LHCN-M2 (cell line): ENCODE measurements around the gene ATP11A. TPM values are rescaled to one million over a fixed set of nuclear protein-coding genes. Genes with fewer than 3 reads are reported as not detected.
A peak's percentile ranks its signal among the peaks of the same experiment; 100 is the strongest.
"Not testable (repeated sequence)": the region's sequence is repeated elsewhere in the genome, so short reads cannot be mapped to it uniquely, and the experiment has no call there.

Experiments used
- DNase-seq: peaks from one replicate; pipeline ENCODE4 v3.0.0-alpha.2; 2012; ENCODE audit warnings: low read depth
- total RNA-seq: library from RNA; depleted of rRNA; stranded (reverse); fragments of >200 nt; gene quantifications from 2 replicates; pipeline ENCODE4 v1.2.3, GENCODE V29; 2014

ATP11A gene
- total RNA-seq, 1 experiment from 2014 or later, result 6.7 TPM

GRCh38 chr13:112709316-112709715 lies 19.5 kb downstream of the ATP11A start:
- not testable (repeated sequence) for DNase-seq

- DNase-seq, result no peak
Measured at GRCh38 chr13:112709825-112710783, 20.3 kb downstream of the ATP11A start.

GRCh38 chr13:112710855-112711527 lies 21.2 kb downstream of the ATP11A start:
- DNase-seq, result no peak

DNA sequence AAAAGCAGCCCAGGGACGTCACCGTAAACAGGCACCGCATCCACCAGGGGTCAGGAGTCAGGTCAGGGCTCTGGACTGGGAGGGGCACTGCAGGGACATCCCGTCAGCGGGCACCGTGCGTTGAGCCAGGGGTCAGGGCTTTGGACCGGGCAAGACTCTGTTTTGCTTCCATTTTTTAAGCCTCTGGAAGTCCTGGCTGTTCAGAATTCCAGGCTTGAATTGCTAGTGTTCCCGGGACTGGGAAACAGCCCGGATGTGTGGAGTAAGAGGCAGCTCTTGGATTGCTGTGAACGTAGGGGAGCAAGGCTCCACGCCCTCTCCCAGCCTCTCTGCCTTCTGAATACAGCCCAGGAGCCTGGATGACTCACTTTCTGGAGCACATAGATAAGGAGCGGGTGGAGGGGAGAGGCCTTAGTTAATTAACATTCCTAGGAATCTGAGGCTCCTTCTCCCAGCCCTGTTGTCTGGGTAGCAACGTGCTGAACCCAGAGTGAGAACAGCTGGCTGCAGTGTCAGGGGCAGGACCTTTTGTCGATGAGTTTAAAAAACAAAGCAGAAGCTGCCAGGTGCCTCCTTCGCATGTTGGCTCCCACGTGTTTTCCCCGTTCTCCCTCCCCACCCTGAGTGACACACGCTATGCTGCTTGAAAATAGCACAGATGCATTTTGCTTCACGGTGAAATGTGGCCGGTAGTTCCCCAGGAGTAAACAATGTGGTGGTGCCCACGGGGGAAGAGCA lies 21.9 kb downstream of the ATP11A start:
- DNase-seq, result peak; percentile 93

GRCh38 chr13:112712451-112713207 lies 22.8 kb downstream of the ATP11A start:
- DNase-seq, result no peak

DNA sequence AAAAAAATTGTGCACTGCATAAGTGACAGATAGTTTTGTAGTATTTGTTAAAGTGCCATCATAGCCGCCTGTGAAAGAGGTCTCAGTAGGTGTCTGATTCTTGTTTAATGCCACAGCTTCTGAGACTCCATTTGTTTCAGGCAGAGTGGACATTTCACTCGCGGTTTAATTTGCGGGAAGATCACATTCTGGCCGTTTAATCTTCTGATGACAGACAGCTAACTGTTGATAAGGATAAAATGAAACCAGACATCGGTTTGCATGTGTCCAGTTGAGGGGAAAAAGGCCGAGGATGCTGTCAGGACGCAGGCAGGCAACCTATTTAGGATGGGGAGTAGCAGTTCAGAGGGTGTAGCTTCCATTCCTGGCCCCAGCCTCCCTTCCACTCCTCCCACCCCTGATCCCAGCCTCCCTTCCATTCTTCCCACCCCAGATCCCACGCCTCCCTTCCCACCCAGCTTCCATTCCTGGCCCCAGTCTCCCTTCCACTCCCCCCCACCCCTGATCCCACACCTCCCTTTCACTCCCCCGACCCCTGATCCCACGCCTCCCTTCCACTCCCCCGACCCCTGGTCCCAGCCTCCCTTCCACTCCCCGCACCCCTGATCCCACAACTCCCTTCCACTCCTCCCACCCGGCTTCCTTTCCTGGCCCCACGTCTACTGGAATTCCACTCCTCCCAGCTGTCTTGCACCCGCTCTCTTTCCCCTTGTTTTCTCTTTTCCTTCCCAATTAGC lies 23.8 kb downstream of the ATP11A start:
- no peak for DNase-seq

DNA sequence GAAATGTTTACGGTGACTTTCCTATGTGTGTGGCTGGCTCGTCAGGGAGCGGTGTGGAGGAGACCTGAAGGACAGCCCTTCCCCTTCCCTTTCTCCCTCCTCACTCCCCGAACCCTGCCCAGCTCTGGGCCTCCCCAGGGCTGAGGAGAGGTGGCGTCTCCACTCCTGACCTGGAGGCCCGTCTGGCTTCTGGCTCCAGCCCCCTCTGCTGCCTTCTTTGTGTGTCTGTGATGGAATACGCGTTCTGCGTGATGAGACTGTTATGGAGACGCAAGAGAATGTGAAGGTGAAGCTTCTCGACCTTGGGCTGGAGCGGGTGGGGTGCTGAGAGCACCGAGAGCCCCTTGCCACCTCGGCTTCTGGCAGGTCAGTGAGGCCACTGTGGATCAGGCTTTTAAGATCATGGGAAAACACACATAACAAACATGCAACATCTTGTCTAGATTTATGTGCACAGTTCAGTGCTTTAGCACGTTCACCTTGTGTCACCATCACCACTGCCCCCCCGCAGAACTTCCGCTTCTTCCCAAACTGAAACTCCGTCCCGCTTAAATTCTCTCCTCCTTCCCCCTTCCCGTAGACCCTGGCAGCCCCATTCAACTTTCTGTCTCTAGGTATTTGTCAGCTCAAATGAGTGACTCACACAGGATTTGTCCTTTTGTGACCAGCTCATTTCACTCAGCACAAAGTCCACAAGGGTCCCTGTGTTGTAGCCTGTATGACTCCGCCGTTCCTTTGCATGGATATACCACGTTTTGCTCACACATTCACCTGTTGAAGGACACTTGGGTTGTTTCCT lies 24.7 kb downstream of the ATP11A start:
- DNase-seq, result peak; percentile 14

DNA sequence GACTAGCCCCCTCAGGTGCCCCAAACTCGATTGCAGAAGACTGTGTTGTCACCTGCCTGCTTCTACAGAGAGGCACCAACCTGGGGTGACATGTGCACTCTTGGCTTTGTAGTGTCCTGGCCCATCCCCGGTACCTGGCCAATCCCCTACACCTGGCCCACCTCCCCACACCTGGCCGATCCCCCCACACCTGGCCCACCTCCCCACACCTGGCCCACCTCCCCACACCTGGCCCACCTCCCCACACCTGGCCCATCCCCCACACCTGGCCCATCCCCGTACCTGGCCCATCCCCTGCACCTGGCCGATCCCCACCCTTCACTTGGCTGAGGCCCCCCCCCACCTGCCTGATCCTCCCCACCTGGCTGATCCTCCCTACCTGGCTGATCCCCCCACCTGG lies 25.4 kb downstream of the ATP11A start:
- DNase-seq, result no peak

- no peak for DNase-seq
Measured at GRCh38 chr13:112715715-112716460, 26.1 kb downstream of the ATP11A start.

- no peak for DNase-seq
Measured at GRCh38 chr13:112716461-112716820, 26.6 kb downstream of the ATP11A start.

GRCh38 chr13:112716841-112717520 lies 27.1 kb downstream of the ATP11A start:
- DNase-seq, result no peak

GRCh38 chr13:112718318-112718717 lies 28.5 kb downstream of the ATP11A start:
- no peak for DNase-seq

DNA sequence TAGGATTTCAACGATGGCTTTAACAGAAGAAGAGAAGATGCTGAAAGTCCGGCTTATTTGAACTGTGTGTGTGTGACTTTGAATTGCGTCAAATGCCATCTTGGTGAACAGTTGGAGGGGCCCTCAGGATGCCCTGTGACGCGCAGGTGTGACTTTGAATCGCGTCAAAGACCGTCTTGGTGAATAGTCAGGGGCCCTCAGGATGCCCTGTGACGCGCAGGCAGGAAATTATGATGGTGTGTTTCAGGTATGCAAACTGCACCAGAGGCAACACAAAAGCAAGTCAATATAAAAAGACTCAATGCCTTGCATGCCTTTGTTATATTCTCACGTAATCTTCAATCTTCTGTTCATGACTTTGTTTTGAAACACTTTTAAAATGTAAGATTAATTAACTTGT lies 29.2 kb downstream of the ATP11A start:
- no peak for DNase-seq

DNA sequence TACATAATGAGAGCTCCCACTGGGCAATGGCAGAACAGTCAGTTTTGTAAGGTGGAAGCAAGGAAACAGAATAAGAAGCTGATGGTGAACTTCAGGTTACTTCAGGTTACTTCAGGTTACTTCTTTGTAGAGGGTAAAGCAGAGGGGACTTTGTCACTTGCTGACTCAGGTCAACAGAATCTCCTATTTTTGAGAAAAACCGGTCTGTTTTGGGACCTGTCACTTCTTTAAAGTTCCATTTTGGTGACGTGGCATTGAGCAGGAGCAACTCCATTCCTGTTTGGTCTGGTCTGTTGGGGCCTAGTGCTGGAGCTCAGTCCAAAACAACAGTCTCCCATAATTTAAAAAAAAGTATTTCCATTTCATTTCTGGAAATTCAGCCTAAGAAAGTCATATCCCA lies 29.7 kb downstream of the ATP11A start:
- DNase-seq, result no peak

DNA sequence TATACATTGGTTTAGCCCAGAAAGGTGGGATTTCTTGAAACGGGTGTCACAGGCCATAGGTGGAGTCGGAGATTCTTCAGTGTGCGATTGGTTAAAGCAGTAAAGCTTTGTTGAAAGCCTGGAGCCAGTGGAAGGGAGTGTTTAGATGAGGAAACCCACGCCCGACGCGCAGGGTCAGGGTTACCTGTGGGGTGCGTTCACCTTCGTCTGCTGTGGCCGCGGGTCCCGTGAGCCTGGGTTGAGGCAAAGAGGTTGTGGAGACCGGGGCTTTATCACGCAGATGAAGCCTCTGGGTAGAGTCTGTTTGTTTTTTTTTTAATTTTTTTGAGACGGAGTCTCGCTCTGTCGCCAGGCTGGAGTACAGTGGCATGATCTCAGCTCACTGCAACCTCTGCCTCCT lies 30.4 kb downstream of the ATP11A start:
- DNase-seq, result no peak

- DNase-seq, result no peak
Measured at GRCh38 chr13:112720814-112721197, 31.0 kb downstream of the ATP11A start.

GRCh38 chr13:112721198-112722104 lies 31.6 kb downstream of the ATP11A start:
- no peak for DNase-seq
